IMR-90 (cell line): ENCODE results near the gene CD2. TPM values are rescaled to one million over a fixed set of nuclear protein-coding genes. Genes with fewer than 3 reads are reported as not detected.

ENCODE experiments used
- ATAC-seq: fragments of 200-7000 bp; cut with Tn5 transposase; 2 replicates; pipeline ENCODE4 v1.9.1; 2020; ENCODE audit warnings: low read depth, mild to moderate bottlenecking, moderate library complexity
- BruUV-seq: library from RNA; stranded (reverse); fragments of 400-500 nt; replicated peaks from 2 replicates; lab custom pipeline; 2021; lab: Mats Ljungman, UMichigan
- CTCF ChIA-PET: fragments of 300-600 bp; formaldehyde crosslinking; extraction: SDS; loops from one replicate; lab custom pipeline; 2021; ENCODE audit warnings: antibody characterized with exemption; lab: Yijun Ruan, JAX
- POLR2A ChIA-PET: fragments of 300-600 bp; sonication (Branson Sonifier 250); formaldehyde crosslinking; loops from one replicate; lab custom pipeline; 2022; ENCODE audit warnings: antibody characterized with exemption; ENCODE audit not compliant: unreplicated experiment; lab: Charles Lee
- DNase-seq: peaks from one replicate; pipeline ENCODE4 v3.0.0; 2013
- H2AFZ ChIP-seq: replicated peaks from 2 replicates; pipeline ENCODE3; 2013; ENCODE audit warnings: low read length, mild to moderate bottlenecking; ENCODE audit not compliant: poor library complexity
- H2AK5ac ChIP-seq: 2 replicates; pipeline ENCODE4 v1.6.1; 2013; ENCODE audit warnings: low read depth, low read length, inconsistent platforms
- H2AK9ac ChIP-seq: replicated peaks from 2 replicates; pipeline ENCODE3; 2013; ENCODE audit warnings: mild to moderate bottlenecking, low read depth, low read length, moderate library complexity; ENCODE audit not compliant: poor library complexity
- H2BK120ac ChIP-seq: 2 replicates; pipeline ENCODE4 v1.6.1; 2013; ENCODE audit warnings: low read depth, low read length, inconsistent platforms
- H2BK15ac ChIP-seq: 3 replicates; pipeline ENCODE4 v1.6.1; 2013; ENCODE audit warnings: low read depth, low read length, inconsistent platforms
- H2BK20ac ChIP-seq: 2 replicates; pipeline ENCODE4 v1.6.1; 2013; ENCODE audit warnings: low read depth, mild to moderate bottlenecking, inconsistent platforms, low read length, moderate library complexity
- H2BK5ac ChIP-seq: 2 replicates; pipeline ENCODE4 v1.6.1; 2013; ENCODE audit warnings: mild to moderate bottlenecking, low read depth, low read length, inconsistent platforms; ENCODE audit not compliant: poor library complexity, severe bottlenecking
- H3K14ac ChIP-seq: replicated peaks from 2 replicates; pipeline ENCODE4 v1.6.1; 2013; ENCODE audit warnings: low read depth, low read length, inconsistent platforms
- H3K18ac ChIP-seq: 2 replicates; pipeline ENCODE4 v1.6.1; 2013; ENCODE audit warnings: low read depth, low read length, control low read depth
- H3K23ac ChIP-seq: 2 replicates; pipeline ENCODE4 v1.6.1; 2013; ENCODE audit warnings: low read depth, low read length, inconsistent platforms
- H3K27ac ChIP-seq: 2 replicates; pipeline ENCODE4 v1.5.1; 2013; ENCODE audit warnings: mild to moderate bottlenecking, control low read depth, low read length; ENCODE audit not compliant: insufficient read depth
- H3K27me3 ChIP-seq: 2 replicates; pipeline ENCODE4 v1.6.1; 2013; ENCODE audit warnings: low read length; ENCODE audit not compliant: control insufficient read depth, insufficient read depth
- H3K36me3 ChIP-seq: 2 replicates; pipeline ENCODE4 v1.6.1; 2013; ENCODE audit warnings: low read length, mixed read lengths; ENCODE audit not compliant: control insufficient read depth, insufficient read depth
- H3K4ac ChIP-seq: 2 replicates; pipeline ENCODE4 v1.6.1; 2013; ENCODE audit warnings: low read depth, low read length, inconsistent platforms
- H3K4me1 ChIP-seq: 2 replicates; pipeline ENCODE4 v1.6.1; 2013; ENCODE audit warnings: low read length, mixed read lengths; ENCODE audit not compliant: control insufficient read depth, insufficient read depth
- H3K4me2 ChIP-seq: 2 replicates; pipeline ENCODE4 v1.6.1; 2013; ENCODE audit warnings: low read depth, mild to moderate bottlenecking, control low read depth, low read length, moderate library complexity
- H3K4me3 ChIP-seq: 2 replicates; pipeline ENCODE4 v1.5.1; 2013; ENCODE audit warnings: low read depth, mild to moderate bottlenecking, control low read depth, low read length, moderate library complexity; ENCODE audit not compliant: insufficient read depth
- H3K56ac ChIP-seq: 2 replicates; pipeline ENCODE4 v1.6.1; 2013; ENCODE audit warnings: low read length, inconsistent platforms; ENCODE audit not compliant: insufficient read depth; ENCODE audit errors: extremely low read depth
- H3K79me1 ChIP-seq, 2 experiments: 2 replicates each; pipeline ENCODE4 v1.6.1; 2013; ENCODE audit warnings: low read length in 2 of 2, inconsistent platforms in 1 of 2, low read depth in 1 of 2
- H3K9ac ChIP-seq: 2 replicates; pipeline ENCODE4 v1.6.1; 2013; ENCODE audit warnings: low read depth, low read length, control low read depth
- H3K9me1 ChIP-seq: 2 replicates; pipeline ENCODE4 v1.6.1; 2013; ENCODE audit warnings: low read length, inconsistent platforms; ENCODE audit not compliant: insufficient read depth
- H3K9me3 ChIP-seq: 2 replicates; pipeline ENCODE4 v1.6.1; 2013; ENCODE audit warnings: low read length; ENCODE audit not compliant: control insufficient read depth, insufficient read depth
- H4K20me1 ChIP-seq: 2 replicates; pipeline ENCODE4 v1.6.1; 2013; ENCODE audit warnings: low read length, inconsistent platforms; ENCODE audit not compliant: insufficient read depth
- H4K5ac ChIP-seq: 2 replicates; pipeline ENCODE4 v1.6.1; 2013; ENCODE audit warnings: mild to moderate bottlenecking, low read depth, low read length, control low read depth
- H4K8ac ChIP-seq, 2 experiments: 2 replicates each; pipeline ENCODE4 v1.6.1; 2013; ENCODE audit warnings: low read depth in 2 of 2, low read length in 2 of 2, control low read depth in 1 of 2, inconsistent platforms in 1 of 2
- H4K91ac ChIP-seq: 2 replicates; pipeline ENCODE4 v1.6.1; 2013; ENCODE audit warnings: low read depth, low read length, inconsistent platforms; ENCODE audit not compliant: insufficient read depth
- BHLHE40 ChIP-seq: fragments of 150-350 bp; IDR thresholded peaks from 2 replicates; pipeline ENCODE4 v1.6.1; 2016; ENCODE audit warnings: mild to moderate bottlenecking, low read depth, low read length
- CHD1 ChIP-seq: IDR thresholded peaks from 2 replicates; pipeline ENCODE4 v1.6.1; 2012; ENCODE audit warnings: low read depth, low read length, improper control_type of control experiment
- CTCF ChIP-seq: conservative IDR thresholded peaks from 2 replicates; pipeline ENCODE4 v1.5.1; 2012; ENCODE audit warnings: mild to moderate bottlenecking, low read depth, low read length, improper control_type of control experiment
- FOS ChIP-seq: fragments of 150-350 bp; IDR thresholded peaks from 2 replicates; pipeline ENCODE4 v1.6.1; 2016; ENCODE audit warnings: low read depth, low read length
- MAFK ChIP-seq: IDR thresholded peaks from 2 replicates; pipeline ENCODE4 v1.6.1; 2012; ENCODE audit warnings: low read depth, low read length, improper control_type of control experiment
- MAZ ChIP-seq: IDR thresholded peaks from 2 replicates; pipeline ENCODE4 v1.6.1; 2012; ENCODE audit warnings: low read depth, mild to moderate bottlenecking, low read length, improper control_type of control experiment, moderate library complexity, borderline replicate concordance
- MXI1 ChIP-seq: IDR thresholded peaks from 2 replicates; pipeline ENCODE4 v1.6.1; 2012; ENCODE audit warnings: low read depth, mild to moderate bottlenecking, low read length, moderate library complexity, borderline replicate concordance
- NFE2L2 ChIP-seq: fragments of 150-350 bp; IDR thresholded peaks from 2 replicates; pipeline ENCODE4 v1.6.1; 2016; ENCODE audit warnings: low read depth, mild to moderate bottlenecking, low read length
- POLR2A ChIP-seq: IDR thresholded peaks from 2 replicates; pipeline ENCODE4 v1.6.1; 2012; ENCODE audit warnings: mild to moderate bottlenecking, low read depth, low read length
- RAD21 ChIP-seq: IDR thresholded peaks from 2 replicates; pipeline ENCODE4 v1.6.1; 2012; ENCODE audit warnings: low read length, improper control_type of control experiment
- RCOR1 ChIP-seq: IDR thresholded peaks from 2 replicates; pipeline ENCODE4 v1.6.1; 2012; ENCODE audit warnings: mild to moderate bottlenecking, low read length, improper control_type of control experiment; ENCODE audit not compliant: insufficient replicate concordance
- RFX5 ChIP-seq: IDR thresholded peaks from 2 replicates; pipeline ENCODE4 v1.8.0; 2012; ENCODE audit warnings: low read depth, mild to moderate bottlenecking, low read length, moderate library complexity
- SMC3 ChIP-seq: fragments of 150-350 bp; IDR thresholded peaks from 2 replicates; pipeline ENCODE4 v1.6.1; 2016; ENCODE audit warnings: low read depth, mild to moderate bottlenecking, antibody characterized with exemption, low read length, moderate library complexity
- USF2 ChIP-seq: fragments of 150-350 bp; IDR thresholded peaks from 2 replicates; pipeline ENCODE4 v1.6.1; 2017; ENCODE audit warnings: mild to moderate bottlenecking, antibody characterized with exemption, low read length, low read depth
- WGBS, 2 experiments: methylation state at CpG; one replicate each; pipeline versions ENCODE4 v1.1.5 to v1.1.7; 2013; ENCODE audit warnings: missing lambda C conversion rate in 2 of 2; ENCODE audit not compliant: insufficient read length in 1 of 2; ENCODE audit errors: extremely low coverage in 2 of 2; 5-methylcytosine and 5-hydroxymethylcytosine counted together
- dilution Hi-C: fragments of 300-500 bp; cut with HindIII; formaldehyde crosslinking; loops from one replicate; pipeline ENCODE4 v1.14.3; 2018; ENCODE audit warnings: low sequenced_read_pairs; ENCODE audit not compliant: unreplicated experiment
- in situ Hi-C: fragments of 300-500 bp; cut with MboI; formaldehyde crosslinking; loops from 3 replicates; pipeline ENCODE4 v1.14.3; 2019; ENCODE audit warnings: low sequenced_read_pairs, inconsistent platforms, mixed read lengths
- intact Hi-C: fragments of 100-400 bp; cut with micrococcal nuclease; formaldehyde crosslinking; loops from 2 replicates; pipeline ENCODE4 v1.10.0; 2022
- polyA plus RNA-seq, 3 experiments: library from polyadenylated mRNA; depleted of rRNA; stranded (reverse); fragments of >200 nt; gene quantifications; 2 replicates each; pipeline ENCODE4 v1.2.3, GENCODE V29; 2012; ENCODE audit warnings: low replicate concordance in 1 of 3
- total RNA-seq: library from RNA; depleted of rRNA; stranded (reverse); fragments of >200 nt; gene quantifications from 2 replicates; pipeline ENCODE4 v1.2.3, GENCODE V29; 2012

Gene CD2
- total and polyA plus RNA-seq, 2 of the 4 experiments (the other 2 are of a cell fraction) = not detected

- H3K9ac ChIP-seq = no peak overlapping the region
- no peak overlapping the region for H4K5ac ChIP-seq
- H2BK15ac ChIP-seq = no peak overlapping the region
- DNase-seq (no peak), ATAC-seq (no peak)
- H3K9me3 ChIP-seq = no peaks in the 10 kb centered on the region
- no peak overlapping the region for H4K8ac ChIP-seq
- no peak overlapping the region for H3K4me3 ChIP-seq
- intact Hi-C loops = no loop called here
- no peak overlapping the region for H3K23ac ChIP-seq
- H3K56ac ChIP-seq = no peak overlapping the region
- no peak overlapping the region for H2BK120ac ChIP-seq
- BruUV-seq = no TSS peak
- no peak overlapping the region for H2AK9ac ChIP-seq
- 63% methylated on average over 2 of the region's 6 CpGs; no CpG with 5 or more reads in 1 of the 2 experiments for WGBS, 2 experiments
- CTCF ChIA-PET = no interaction called here
- H3K4ac ChIP-seq = no peak overlapping the region
- dilution Hi-C loops = no loop called here
- H3K14ac ChIP-seq = no peak overlapping the region
- no peak overlapping the region for H3K27ac ChIP-seq
- no peak overlapping the region for H2AFZ ChIP-seq
- H3K36me3 ChIP-seq = no peaks in the 10 kb centered on the region
- POLR2A ChIA-PET = no interaction called here
- H3K9me1 ChIP-seq = no peaks in the 10 kb centered on the region
- no peaks in the 10 kb centered on the region for H3K79me1 ChIP-seq
- no peaks in the 10 kb centered on the region for H3K27me3 ChIP-seq
- H2AK5ac ChIP-seq = no peak overlapping the region
- H2BK5ac ChIP-seq = no peak overlapping the region
- H4K20me1 ChIP-seq = no peaks in the 10 kb centered on the region
- in situ Hi-C loops = no loop called here
- no peak overlapping the region for H3K4me2 ChIP-seq
- TF ChIP-seq FOS = no peak
- TF ChIP-seq RCOR1 = no peak
- TF ChIP-seq RFX5 = no peak
- TF ChIP-seq MAZ = no peak
- TF ChIP-seq USF2 = no peak
- no peak for TF ChIP-seq POLR2A
- no peak for TF ChIP-seq NFE2L2
- no peak for TF ChIP-seq MXI1
- no peak for TF ChIP-seq MAFK
- no peak for TF ChIP-seq CHD1
- TF ChIP-seq RAD21 = no peak
- no peak for TF ChIP-seq CTCF
- TF ChIP-seq BHLHE40 = no peak
- no peak for TF ChIP-seq SMC3
- H4K91ac ChIP-seq = no peak overlapping the region
- no peak overlapping the region for H3K18ac ChIP-seq
- no peaks in the 10 kb centered on the region for H3K4me1 ChIP-seq
- no peak overlapping the region for H2BK20ac ChIP-seq
Observed at GRCh38 chr1:116708255-116708900, 45.9 kb upstream of the CD2 start.
